ENCODE data around the gene RB1.

RB1 gene

DNA sequence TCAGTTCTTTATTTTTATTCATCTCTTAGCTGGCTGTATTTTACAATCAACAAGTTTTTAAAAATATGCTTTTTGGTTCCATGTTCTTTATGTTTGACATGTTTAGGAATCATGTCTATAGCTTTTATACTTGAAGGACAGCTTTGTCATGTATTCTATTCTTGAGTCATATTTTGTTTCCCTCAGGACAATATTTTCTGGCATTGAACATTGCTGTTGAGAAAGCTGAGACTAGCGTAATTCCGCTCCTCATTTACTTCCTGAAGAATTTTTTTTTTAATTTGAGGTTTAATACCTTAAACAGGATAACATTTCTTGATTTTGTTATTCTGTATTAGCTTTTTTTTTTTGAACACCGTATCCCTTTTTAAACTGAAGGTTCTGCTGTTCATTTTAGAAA lies 53.2 kb downstream of the RB1 start:
- DNase-seq: no peak

DNA sequence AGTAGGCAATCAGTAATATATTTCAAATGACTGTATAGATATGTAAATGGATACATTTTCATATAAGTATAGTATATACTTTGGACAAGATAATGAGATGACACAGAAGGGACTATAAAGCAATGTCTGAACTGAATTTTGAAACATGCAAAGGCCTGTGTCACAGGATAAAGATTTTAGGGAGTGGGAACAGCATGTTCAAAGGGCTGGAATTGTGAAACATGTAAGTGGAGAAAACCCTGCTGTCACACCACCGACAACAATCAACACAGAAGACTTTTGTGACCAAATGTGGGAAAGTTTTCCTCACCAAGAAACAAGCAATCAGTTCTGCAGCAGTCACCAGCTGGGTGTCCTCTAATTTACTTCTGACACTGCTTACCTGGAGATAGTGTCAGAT lies 66.4 kb downstream of the RB1 start:
- no peak for DNase-seq

DNA sequence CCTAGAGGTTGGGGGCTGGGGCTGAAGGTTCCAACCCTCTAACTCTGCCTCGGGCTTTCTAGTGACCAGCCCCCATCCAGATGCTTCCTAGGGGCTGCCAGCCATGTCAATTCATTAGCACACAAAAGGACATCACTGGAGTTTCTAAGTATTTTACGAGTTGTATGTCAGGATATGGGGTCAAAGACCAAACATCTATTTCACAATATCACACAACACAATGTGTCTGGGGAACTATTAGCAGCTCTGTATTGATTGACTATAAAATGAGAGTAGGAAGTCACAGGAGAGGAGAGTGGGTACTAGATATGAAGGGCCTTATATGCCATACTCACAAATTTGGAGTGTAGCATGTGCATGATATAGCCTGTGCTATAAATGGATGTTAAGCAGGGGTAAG lies 67.3 kb downstream of the RB1 start:
- no peak for DNase-seq

DNA sequence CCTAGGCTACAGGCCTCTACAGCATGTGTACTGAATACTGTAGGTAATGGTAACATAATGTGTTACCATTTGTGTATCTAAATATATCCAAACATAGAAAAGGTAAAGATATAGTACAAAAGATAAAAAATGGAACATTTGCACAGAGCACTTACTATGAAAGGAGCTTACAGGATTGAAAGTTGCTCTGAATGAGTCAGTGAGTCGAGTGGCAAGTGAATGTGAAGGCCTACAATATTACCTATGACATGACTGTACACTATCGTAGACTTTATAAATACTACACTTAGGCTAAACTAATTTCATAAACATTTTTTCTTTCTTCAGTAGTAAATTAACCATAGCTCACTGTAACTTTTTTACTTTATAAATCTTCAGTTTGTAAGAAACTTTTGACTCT lies 74.3 kb downstream of the RB1 start:
- no peak for DNase-seq

DNA sequence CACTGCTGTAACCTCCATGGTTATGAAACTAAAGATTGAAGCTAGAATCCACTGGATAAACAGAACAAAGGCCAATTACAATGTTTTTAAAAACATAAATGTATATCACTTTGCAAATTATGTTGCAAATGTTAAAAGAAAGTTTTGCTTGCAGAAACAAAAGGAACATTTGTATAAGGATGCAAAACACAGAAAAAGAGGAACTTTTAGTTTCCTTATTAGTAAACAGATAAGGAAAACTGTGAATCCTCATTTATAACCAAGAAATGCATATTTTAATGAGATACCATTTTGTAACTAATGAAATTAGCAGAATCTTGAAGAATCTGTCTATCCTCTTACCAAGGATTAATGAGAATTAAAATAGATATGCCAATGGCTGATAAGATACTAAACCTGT lies 77.0 kb downstream of the RB1 start:
- no peak for DNase-seq

DNA sequence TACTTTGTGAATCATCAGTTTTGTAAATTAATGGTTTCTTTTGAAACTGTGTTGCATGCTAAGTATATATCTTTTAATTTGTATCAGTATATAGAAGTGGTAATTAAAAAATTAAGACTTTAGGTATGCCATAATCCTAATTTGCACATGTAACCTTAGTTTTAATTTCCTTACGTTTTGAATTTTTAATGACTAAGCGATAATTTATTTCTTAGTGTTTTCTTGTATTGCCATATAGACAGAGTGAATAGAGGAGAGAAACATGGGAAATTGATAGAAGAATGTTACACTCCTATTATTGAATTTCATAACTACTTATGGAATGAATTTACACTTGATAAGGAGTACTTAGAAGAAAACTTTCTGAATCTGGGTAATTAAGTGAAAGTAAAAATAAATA lies 79.8 kb downstream of the RB1 start:
- no peak for DNase-seq

DNA sequence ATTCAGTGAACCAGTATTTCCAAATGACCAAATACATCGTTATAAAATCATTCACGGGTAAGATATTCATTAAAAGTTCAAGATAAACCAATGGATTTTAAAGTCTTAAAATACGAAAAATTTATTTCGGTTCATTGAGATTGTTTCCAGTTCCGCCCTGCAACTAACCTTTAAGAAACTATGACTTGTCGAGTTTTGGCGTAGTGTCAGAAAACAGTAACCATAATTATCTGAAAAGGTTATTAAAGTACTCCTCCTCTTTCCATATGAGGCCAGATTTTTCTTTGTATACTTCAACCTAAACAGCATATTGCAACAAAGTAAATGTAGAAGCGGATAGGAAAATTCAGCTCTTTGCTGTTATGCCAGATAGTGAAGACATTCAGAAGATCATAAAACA lies 83.3 kb downstream of the RB1 start:
- DNase-seq: no peak

DNA sequence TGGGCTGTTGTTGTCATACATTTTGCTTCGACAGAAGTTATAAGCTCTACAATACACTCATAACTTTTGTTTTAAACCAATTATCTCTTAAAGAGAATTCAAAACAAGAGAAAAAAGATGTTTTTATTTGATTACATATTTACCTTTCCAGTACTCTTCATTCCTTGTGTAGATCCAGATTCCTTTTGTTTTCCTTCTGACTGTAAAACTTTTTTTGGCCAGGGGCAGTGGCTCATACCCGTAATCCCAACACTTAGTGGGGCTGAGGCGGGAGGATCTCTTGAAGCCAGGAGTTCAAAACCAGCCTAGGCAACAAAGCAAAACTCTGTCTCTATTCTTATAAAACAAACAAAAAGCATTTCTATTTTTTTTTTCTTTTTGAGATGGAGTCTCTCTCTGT lies 87.7 kb downstream of the RB1 start:
- no peak for DNase-seq

DNA sequence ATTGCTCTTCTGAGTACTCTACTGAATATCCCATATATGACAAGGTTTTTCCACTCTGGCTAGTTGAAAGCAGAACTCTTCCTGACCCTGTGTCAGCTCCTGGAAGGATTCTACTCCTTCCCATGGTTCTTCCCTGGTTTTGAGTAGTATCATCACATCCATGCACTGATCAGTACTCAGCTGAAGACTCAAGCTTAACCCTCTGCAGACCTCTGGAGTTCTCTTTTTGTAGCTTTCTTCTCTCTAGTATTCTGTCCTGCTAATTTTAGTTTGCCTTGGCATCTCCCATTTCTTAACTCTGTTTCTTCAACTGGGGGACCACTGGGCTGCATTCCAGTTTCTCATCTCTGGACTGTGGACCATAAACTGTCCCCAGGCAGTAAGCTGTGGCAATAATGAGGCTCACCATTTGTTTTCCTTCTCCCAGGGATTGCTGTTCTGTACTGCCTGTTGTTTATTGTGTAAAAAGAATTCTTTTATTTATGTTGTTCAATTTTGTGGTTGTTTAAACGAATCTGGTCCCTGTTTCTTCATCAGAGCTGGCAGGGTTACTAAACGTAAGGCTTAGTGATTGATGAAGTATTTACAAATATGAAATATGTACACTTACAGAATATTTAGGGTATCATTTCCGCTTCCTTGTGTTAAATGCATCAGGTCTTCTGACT lies 89.6 kb downstream of the RB1 start:
- no peak for DNase-seq

DNA sequence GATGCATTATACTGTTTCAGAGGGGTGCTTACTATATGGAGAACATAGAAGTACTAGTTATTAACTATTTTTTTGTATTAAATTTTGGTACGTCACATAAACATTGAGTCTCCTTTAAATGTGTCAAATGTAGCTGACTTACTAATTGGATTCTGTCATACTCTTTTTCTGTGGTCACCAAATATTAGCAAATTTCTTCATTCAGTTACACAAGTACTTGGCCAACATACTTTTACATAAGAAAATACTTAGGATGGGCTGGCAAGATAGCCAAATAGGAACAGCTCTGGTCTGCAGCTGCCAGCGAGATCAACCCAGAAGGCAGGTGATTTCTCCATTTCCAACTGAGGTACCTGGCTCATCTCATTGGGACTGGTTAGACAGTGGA lies 90.1 kb downstream of the RB1 start:
- no peak for DNase-seq

DNA sequence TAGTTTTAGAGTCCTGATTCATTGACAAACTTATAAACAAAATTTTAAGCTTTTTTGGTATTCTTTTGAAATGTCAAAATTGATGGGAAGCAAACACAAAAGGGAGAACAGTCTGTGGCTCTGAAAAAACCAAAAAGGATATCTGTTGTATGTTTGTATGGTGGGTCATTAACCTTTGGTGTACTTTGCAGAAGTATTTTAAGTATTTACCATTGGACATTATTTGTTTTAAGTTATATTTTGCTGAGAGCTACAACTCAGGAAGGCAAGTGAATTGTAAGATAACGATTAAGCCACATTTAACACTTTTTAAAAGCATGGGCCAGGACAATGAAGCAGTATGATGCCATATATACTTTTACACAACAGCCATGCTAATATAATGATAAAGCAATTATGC lies 94.2 kb downstream of the RB1 start:
- DNase-seq: no peak

DNA sequence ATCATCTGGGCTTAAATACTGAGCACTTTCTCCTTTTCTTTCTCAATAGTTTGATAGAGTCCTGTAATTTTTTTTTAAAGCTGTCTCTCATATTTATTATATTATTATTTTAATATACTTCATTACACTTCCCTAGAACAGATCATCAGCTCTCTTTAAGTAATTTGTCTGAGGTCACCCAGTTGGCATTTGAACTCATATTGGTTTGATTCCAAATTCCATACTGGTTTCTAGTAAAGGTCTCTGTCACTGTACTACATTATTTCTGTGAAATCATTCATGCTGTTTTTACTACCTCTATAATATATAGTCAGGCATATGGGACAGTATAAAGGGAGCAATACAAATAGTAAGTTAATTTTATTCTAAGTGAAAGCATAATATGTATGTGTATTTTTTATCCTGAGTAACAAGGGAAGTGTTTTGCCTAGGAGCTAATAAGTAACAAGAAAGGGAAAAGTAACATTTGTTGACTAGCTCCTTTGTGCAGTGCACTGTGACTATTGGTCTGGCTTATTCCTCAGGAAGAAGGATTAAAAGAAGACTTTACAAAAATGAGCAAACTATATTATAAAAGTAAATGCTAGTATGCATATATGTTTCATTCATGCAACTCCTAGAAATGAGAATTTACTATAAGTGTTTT lies 95.0 kb downstream of the RB1 start:
- no peak for DNase-seq

DNA sequence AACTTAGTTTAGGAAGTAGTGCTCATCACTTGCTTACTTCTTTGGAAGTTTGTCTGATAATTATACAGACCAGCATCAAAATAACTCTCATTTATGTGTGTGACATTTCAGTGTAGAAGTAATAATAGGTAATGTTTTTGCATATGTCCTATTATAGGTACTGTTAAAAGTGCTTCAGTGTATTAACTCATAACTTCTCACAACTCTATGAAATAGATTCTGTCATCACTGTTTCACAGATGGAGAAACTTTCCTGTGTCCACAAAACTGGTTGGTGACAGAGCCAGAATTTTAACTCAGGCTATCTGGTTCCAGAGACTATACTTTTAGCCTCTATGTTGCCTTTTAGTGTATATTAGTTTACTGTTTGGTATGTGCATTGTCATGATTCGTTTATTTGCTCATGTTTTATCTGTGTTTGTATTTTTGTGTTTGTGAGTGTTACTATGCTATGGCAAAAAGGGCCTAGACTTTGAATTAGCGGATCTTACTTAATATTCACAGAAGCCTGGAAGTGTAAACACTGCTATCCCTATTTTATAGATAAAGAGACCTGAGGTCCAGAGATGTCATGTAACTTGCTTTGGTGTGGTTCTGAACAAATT lies 96.6 kb downstream of the RB1 start:
- DNase-seq: no peak

DNA sequence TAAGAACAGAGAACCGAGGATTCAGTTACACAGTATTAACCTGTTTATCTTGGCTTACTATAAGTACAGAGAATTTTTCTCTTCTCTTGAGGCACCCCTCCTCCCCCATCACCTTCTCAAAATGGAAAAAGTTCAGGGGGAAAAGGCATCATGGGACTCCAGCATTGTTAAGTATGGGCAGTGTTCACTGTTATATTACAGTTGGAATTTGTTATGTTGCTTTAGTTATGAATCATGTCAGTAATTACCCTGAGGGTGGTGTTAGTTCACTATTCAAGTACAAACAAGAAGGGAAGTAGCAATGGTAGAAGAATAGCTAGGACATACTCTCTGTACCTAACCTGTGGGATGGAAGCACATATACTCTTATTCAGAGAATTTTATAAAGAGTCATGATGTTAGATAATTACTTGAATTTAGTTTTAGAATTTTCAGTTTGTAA lies 97.3 kb downstream of the RB1 start:
- DNase-seq: no peak

DNA sequence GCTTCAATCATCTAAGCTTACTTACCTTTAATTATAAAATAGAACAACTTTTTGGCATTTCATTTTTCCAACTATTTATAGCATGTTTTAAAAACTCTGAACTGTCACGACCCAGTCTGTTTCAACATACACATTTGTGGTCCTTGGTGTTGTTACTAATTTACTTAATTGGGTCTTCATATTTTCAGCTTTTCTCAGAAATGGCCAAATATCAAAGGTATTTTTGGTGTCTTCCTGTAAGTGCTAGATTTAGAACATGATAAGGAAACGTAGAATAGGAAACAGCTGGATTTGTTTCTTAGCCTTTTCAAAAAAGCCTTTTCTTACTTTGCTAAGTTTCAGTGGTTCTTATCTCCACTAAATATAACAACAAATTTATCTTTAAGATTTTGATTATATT lies 97.9 kb downstream of the RB1 start:
- DNase-seq: no peak

DNA sequence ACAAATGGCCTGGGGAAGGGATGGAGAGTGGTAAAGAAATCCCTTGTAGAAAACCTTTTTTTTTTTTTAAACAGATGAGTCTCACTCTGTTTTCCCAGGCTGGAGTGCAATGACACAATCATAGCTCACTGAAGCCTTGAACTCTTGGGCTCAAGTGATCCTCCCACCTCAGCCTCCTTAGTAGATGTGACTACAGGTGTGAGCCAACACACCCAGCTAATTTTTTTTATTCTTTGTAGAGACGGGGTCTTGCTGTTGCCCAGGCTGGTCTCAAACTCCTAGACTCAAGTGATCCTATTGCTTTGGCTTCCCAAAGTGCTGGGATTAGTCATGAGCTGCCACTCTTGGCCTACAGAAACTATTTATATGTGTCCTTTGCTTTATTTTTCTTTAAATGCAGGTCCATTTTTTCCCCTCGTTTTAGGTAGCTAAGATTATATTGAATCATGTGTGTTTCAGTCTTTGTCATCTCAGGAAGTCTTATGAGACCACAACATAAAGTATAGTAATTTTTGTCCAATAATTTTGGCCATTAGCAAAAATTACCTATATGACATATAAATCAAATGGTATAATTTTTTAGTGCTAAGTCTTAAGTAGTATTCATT lies 98.9 kb downstream of the RB1 start:
- DNase-seq: no peak

DNA sequence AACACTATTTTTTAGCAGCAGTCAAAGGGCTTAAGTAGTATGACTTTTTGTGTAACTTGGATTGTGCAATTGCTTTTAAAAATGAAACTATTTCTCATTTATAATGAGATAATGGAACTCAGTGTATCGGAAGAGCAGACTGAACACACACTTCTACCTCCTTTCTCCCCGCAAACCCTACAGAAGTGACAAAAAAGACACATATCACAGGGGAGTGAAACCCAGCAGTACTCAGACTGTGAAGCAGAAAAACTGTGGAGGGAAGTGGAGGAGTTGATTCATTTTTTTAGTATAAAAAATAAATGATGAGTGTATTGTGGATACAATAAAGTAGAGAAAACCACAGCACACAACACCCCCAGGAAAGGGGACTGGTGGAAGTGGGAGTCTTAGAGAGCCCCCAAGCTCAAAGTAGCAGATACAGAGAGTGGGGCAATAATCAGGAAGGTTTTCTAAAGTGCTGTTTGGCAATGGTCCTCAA lies 99.6 kb downstream of the RB1 start:
- no peak for DNase-seq

DNA sequence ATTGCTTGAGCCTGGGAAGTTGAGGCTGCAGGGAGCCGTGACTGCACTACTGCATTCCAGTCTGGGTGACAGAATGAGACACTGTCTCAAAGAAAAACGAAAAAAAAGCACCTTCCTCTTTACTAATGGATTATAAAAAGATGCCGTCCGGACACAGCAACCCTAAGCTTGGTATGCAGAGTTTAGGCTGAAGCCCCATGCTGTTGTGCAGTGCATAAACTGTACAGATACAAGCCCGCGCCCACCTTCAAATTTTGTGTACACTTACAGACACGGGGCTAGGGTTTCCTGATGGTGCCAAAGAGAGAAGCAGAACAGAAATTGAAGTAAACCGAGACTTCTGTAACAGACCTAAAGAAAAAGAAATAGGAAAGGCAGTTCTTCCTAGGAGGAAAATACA lies 100.4 kb downstream of the RB1 start:
- no peak for DNase-seq

DNA sequence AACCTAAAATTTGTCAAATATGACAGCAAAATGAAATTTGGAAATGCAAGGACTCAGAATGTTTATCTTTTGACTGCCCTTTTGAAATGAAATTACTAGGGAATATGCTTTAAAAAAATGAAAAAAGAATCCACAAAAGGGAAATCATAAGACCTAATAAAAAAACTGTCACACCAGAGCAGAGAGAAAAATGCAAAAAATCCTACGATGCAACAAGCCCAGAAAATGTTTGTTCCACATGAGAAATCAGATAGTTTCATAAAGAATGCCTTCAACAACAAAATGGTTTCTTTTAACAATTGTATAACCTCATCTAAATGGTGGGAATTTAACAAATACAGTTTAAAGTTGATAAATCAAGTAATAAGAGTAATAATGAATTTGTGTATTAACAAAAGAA lies 101.4 kb downstream of the RB1 start:
- DNase-seq: no peak

DNA sequence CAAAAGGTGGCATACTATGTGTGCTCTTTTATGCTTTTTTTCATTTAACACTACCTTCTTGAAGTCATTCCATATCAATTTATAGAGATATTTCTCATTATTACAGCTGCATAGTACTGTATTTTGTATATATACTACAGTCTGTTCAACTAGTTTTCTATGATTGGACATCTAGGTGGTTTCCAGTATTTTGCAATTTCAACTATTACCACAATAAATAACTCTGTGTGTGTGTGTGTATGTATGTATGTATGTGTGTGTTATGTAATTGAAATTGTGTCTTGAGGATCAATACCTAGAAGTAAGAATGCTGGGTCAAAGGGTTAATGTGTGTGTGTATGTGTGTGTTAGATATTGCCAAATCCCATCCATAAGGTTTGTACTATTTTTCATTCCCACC lies 102.3 kb downstream of the RB1 start:
- no peak for DNase-seq

DNA sequence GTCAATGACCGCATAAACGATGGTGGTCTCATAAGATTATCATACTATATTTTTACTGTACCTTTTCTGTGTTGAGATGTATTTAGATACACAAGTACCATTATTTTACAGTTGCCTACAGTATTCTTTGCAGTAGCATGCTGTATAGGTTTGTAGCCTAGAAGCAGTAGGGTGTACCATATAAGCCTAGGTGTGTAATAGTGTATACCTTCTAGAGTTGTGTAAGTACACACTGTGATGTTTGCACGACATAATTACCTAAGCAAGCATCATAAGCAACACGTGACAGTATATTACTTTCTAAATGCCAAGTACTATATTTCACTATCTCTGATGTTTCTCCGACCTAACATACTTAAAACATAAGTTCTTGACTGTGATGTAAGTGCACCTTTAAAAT lies 106.6 kb downstream of the RB1 start:
- DNase-seq: no peak

DNA sequence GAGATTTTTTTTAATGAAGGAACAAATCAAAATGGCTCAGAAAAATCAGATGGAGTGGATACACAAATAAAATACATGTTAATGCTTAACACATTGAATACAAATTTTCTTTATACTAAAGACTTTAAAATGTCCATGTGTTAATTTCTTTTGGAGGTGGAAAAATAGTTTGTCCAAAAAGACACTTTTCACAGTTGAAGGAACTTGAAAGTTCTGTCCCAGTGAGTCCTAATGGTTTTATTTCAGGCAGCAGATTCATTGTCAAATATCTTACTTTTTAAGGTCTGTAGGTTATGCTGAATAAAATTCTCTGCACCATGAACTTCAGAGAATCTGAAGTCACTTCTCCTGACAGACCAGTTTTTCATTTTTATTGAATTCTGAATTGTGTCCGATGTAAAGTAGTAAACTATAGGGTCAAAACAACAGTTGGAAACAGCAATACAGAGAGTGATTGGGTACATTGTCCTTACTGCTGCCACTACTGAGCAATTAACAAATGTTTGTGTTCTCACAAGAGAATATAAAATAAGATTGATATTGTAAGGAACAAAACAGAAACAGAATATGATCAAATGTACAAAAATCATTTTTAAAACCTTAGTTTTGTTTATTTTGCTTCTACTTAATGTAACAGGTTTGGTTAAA lies 107.7 kb downstream of the RB1 start:
- DNase-seq: no peak

DNA sequence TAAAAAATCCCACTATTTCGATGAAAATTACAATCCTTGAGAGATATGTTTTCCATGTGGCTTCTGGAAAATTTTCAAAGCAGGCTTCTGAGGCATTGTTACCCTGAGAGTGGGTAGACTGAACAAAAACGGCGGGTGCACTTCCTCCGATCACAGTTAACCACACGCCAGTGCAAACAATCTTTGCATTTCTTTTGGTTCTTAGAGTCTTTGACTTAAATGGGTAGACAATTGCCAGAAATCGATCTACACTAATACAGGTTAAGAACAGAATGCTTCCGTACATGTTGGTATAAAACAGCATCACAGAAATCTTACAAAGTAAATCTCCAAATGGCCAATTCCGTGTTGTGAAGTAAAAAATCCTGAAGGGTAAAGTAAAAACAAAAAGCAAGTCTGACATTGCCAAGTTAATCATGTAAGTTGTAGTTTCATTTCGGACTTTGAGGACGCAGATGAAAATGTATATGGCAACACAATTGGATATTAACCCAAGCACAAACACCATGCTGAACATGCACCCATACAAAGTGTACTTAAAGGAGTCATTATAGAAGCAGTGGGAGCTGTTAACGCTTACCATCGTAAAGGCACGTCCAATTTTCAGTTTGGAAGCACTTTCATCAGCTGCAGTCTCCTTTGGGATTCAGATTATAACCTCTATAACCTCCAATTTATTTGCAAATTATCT lies 108.4 kb downstream of the RB1 start:
- DNase-seq: no peak

Measured in DMS 273 treated with DMSO at 0.1 percent for 48 hours (cell line).